NCI-H2227 treated with DMSO at 0.1 percent for 48 hours (cell line): ENCODE data around the gene BICRA.

Experiments
- DNase-seq: peaks from one replicate; lab custom pipeline; 2025; lab: John Stamatoyannopoulos, UW

The BICRA gene

DNA sequence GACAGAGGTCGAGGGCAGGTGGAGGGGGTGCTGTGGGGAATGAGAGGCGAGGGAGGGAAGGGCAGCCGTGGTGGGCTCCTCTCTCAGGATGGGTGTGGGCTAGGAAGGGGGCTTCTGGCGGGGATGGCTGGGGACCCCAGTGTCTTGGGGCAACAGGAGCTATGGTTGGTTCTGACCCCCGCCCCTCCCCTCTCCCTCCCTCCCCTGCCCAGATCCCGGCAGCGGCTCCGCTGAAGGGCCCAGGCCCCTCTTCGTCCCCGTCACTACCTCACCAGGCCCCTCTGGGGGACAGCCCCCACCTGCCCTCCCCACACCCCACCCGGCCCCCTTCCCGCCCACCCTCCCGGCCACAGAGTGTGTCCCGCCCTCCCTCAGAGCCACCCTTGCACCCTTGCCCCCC is 85.0 kb downstream of the BICRA start:
- no peak for DNase-seq

- no peak for DNase-seq
Measured at GRCh38 chr19:47694466-47695273, 85.7 kb downstream of the BICRA start.

GRCh38 chr19:47695533-47696262 is 86.8 kb downstream of the BICRA start:
- no peak for DNase-seq

DNA sequence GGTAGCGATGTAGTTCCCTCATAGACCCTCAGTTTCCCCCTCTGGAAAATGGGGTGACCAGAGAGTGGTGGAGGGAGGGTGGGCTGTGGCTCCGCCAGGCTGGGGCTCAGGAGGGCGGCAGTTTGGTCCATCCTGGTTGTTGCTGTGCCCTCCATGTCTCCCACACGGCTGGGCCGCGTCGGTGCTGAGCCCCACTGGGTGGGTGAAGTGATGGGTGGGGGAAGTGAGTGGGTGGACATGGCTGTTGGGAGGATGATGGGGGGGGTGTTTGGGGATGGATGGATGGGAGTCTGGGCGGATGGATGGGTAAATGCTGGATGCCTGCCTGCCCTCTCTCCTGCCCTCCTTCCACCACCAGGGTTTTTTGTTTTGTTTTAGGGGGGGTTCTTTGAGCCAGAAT is 87.7 kb downstream of the BICRA start:
- no peak for DNase-seq

DNA sequence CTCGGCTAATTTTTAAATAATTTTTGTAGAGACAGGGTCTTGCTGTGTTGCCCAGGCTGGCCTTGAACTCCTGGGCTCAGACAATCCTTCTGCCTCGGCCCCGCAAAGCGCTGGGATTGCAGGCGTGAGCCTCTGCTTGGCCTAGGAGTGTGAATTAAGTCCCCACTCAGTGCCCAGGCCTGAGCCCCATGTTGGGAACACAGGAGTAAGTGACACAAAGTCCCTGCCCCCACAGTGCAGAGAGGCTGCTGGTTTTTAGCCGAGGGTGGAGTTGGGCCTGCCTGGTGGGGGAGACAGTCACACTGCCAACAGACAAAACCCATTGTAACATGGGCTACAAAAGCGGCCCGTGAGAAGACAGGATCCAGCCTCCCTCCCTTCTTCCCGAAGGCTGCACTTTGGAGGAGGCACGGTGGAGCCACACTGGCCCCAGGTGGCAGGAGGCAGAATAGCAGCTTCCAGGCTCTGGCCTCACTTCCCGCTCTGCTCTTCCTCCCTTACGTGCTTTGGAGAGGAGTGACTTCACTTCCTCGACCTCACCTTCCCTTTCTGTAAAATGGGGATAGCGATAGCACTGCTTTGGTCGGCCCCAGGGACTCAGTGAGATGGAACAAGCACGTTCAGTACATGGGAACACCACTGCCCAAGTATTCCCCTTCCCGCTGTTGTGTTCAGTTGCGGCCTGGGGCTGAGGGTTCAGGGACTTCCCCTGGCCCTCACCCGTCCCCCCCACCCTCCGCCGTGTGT is 89.1 kb downstream of the BICRA start:
- peak; percentile 30 for DNase-seq

- no peak for DNase-seq
Measured at GRCh38 chr19:47698631-47699359, 89.9 kb downstream of the BICRA start.

DNA sequence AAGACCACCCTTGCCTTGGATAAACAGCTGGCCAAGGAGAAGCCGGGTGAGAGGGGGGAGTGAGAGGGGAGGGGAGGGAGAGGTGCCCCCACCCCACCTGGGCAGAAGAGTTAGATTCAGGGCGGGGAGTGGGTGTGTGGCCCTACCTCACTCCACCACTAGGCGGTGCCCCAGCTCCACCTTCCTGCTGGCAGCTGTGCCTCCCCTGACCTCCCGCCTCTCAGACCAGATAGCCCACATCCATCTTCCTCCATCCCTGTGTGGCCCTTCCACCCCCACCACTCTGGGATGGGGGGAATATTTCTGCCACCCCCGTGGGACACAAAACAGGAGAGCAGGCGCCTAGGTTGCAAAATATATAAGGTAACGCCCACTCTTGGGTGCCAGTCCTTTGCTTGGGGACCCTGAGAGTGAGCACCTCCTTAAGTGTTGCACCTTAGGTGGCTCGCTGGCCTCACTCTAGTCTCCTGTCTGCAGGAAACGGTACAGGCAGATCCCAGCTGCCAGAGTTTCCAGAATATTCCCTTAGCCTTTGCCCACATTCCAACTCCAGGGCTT is 90.5 kb downstream of the BICRA start:
- no peak for DNase-seq

DNA sequence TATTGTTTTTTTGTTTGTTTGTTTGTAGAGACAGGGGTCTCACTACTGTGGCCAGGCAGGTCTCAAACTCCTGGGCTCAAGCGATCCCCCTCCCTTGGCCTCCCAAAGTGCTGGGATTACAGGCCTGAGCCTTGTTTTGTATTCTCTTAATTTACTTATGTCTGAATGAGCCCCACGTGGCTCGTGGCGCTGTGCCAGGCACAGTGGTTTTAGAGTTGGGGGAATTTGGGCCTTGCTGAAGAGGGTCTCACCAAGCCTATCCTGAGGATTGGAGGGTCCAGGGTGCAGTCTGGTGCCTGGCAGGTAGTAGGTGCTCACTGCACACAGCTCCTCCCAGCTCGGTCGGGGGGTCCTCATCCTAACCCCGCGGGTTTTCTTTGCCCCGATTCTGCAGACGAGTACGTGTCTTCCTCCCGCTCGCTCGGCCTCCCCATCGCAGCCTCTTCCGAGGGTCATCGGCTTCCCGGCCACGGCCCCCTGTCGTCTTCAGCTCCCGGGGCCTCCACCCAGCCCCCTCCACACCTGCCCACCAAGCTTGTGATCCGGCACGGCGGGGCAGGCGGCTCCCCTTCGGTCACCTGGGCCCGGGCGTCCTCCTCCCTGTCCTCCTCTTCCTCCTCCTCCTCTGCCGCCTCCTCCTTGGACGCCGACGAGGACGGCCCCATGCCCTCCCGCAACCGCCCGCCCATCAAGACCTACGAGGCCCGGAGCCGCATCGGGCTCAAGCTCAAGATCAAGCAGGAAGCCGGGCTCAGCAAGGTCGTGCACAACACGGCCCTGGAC is 92.2 kb downstream of the BICRA start:
- DNase-seq = no peak

- DNase-seq = no peak
Measured at GRCh38 chr19:47701717-47702552, 93.0 kb downstream of the BICRA start.

GRCh38 chr19:47702671-47703070 is 93.7 kb downstream of the BICRA start:
- no peak for DNase-seq

DNA sequence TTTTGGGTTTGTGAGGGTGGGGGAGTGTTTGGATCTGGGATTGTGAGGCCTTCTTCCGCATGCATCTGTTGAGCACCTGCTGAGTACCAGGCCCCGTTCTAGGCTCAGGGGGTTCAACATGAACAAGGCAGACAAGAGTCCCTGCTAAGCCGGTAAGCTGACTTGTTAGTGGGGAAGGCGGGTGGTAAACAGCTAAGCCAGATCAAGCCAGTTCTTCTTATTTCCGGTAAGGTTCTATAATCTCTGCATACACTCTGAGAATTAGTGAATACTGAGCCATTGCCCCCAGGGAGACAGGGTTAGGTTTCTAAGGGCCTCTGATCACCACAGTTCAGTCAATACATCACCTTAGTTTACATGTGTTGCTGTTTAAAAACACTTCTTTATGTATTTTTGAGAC is 94.4 kb downstream of the BICRA start:
- no peak for DNase-seq

- DNase-seq = no peak
Measured at GRCh38 chr19:47704024-47704423, 95.1 kb downstream of the BICRA start.

DNA sequence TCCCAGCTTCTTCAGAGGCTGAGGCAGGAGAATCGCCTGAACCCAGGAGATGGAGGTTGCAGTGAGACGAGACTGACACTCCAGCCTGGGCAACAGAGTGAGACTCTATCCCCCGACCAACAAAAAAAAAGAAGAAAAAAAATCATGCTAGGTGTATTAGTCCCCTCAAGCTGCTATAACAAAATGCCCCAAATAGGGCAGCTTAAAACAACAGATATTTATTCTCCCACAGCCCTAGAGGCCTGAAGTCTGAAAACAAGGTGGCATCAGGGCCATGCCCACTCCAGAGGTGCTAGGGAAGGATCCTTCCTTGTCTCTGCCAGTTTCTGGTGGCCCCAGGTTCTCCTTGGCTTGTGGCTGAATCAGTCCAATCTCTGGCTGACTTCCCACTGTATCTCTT is 95.7 kb downstream of the BICRA start:
- no peak for DNase-seq

GRCh38 chr19:47707135-47707925 is 98.4 kb downstream of the BICRA start:
- DNase-seq = peak; percentile 5

- no peak for DNase-seq
Measured at GRCh38 chr19:47711652-47712242, 102.8 kb downstream of the BICRA start.

GRCh38 chr19:47713046-47714021 is 104.4 kb downstream of the BICRA start, which contains the start of gene EHD2:
Gene EHD2, plus strand, starts transcription at chr19:47713422. Its CDS starts 3,191 bp downstream, at chr19:47716613.
- DNase-seq = peak; percentile 8

DNA sequence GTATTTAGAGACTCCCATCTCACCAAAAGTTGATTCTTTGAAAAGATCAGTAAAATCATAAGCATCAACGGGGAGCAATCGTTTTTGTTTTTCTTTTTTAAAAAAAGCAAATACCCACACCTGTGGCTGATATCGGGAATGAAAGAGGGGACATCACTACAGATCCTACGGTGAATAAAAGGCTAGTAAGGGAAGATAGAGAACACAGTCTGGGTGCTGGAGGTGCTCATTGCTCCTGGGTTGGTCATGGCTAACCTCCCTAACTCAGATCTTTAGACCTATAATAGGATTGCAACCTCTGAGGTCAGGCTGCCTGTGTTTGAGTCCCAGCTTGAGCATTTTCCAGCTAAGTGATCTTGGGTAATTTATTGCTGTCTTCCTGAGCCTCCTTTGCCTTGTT is 105.4 kb downstream of the BICRA start:
- DNase-seq = no peak
